ENCODE data around the gene NAP1L1.

The NAP1L1 gene

GRCh38 chr12:76083246-76083903 is 1.1 kb downstream of the NAP1L1 start:
- DNase-seq = peak in 1 of 2 donors; percentile 52

GRCh38 chr12:76081909-76082308 is 2.6 kb downstream of the NAP1L1 start:
- DNase-seq = no peak

DNA sequence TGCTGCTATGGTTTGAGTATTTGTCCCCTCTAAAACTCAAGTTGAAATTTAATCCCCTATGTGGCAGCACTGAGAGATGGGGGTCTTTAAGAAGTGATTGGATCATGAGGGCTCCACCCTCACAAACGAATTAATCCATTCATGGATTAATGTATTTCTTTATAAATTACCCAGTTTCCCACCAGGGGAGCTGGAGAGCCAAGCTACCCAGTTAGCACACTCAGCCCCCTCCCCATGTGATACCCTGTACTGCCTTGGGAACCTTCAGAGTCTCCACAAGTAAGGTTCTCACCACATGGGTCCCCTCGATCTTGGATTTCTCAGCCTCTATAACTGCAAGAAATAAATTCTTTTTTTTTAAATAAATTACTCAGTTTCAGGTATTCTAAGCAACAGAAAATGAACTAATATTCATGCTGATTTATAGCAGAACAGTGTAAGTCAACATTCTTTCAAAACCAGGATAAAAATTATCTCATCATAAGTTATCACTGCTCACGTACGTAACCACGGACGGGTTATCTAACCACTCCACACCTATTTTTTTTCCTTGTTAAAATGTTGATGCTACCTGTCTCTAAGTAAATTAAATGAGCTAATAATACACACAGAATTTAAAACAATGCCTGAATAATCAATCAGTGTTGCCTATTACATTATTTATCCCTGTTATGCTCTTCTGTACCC is 3.6 kb downstream of the NAP1L1 start:
- no peak for DNase-seq

GRCh38 chr12:76080017-76080728 is 4.3 kb downstream of the NAP1L1 start:
- no peak for DNase-seq

- no peak for DNase-seq
Measured at GRCh38 chr12:76078748-76079147, 5.7 kb downstream of the NAP1L1 start.

- no peak for DNase-seq
Measured at GRCh38 chr12:76075448-76075847, 9.0 kb downstream of the NAP1L1 start.

GRCh38 chr12:76074701-76075336 is 9.7 kb downstream of the NAP1L1 start:
- DNase-seq = no peak

DNA sequence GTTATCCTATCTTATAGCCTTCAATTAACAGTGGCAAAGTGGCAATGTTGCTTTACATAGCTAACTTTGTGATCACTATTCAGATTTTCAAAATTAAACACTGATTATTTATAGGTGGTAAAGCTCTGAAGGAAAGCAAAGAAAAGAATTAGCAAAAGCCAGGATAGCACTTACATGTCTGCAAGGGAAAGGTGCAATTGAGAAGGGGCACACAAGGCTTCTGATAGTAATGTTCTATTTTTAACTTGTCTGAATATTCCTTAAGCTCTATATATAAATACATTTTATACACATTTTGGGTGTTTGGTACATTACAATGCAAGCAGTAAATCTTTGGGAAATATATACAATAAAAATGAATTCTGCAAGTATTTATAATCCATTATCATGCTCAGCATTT is 10.9 kb downstream of the NAP1L1 start:
- DNase-seq = no peak

- no peak for DNase-seq
Measured at GRCh38 chr12:76072568-76072967, 11.9 kb downstream of the NAP1L1 start.

DNA sequence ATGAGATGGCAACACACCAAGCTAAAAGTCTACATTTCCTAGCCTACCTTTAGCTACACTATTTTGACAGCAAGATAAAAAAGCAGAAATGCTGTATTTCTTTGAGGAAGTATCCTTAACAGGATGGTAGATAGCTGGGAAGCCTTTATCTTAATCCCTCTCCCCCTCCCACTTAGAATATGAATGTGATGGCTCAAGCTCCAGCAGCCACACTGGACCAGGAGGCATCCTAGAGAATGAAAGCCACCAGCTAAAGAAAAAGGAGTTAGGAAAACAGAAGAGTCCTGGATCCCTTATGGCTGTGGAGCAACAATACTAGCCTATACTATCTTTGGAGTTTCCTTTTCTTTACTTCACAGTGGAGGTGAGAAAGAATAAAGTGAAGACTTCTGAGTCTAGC is 15.1 kb downstream of the NAP1L1 start:
- DNase-seq = no peak

DNA sequence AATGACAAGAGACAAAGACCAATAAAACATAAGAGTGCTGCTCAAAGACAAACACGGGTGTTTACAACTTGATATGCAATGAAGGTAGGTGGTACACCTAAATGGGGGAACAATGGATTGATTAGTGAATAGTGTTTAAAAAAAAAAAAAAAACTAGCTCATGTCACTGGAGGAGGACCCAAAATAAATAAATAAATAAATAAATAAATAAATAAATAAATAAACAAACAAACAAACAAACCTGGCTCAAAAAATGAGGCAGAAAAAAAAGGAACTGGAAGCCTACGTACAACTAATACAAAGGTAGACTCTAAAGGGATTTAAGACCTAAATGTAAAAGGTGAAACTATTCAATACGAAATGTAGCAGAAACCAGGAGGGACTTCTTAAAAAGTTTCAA is 18.6 kb downstream of the NAP1L1 start:
- no peak for DNase-seq

DNA sequence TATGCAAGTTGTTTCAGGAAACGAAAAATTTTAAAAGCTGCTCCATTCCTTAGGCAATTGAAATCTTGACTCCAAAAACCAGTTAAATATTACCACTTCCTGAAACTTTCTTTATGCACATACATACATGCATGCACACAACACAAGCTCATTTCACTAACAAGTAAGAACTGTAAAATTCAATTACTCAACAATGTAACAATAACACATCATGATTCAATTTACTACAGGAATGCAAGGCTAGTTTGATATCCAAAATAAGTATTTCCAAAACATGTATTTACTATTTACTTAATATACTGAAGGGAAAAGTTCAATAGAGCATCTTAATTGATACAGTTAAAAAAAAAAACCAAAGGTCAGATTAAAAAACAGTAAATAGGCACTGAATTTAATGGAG is 19.6 kb downstream of the NAP1L1 start:
- DNase-seq = no peak

DNA sequence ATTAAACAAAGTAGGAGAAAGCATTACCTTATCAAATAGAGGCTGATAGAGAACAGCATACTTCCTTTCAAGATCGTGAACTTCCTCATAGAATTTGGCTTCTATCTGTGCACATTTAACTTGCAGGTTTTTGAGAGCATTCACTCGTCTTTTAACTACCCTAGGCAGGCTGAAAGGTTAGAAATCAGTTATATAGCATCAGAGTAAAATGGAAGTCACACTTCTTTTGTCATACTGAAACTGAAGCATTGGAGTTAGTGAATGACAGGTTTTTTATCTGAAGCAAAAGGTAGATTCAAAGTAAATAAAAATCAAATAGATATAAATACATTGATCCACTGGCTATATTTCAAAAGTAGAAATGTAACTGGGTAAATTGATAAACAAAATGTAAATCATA is 24.4 kb downstream of the NAP1L1 start:
- no peak for DNase-seq

DNA sequence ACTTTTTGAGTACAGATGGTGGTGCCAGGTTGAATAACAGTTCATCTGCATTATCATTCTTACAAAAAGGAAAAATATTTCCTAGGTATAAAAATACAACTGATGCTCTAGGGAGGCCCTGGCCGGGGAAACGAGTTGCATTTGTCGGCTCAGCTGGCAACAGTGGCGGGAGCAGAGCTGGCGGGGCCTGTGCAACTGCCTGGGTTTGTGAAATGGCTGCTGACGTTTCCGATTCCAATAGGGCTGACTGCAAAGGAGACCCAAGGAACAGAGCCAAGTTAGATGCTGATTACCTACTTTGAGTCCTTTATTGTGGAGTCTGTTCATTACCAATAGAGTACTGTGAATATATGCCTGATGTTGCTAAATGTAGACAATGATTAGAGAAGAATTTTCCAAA is 27.2 kb downstream of the NAP1L1 start:
- peak in 1 of 2 donors; percentile 8 for DNase-seq

GRCh38 chr12:76055393-76055792 is 29.1 kb downstream of the NAP1L1 start:
- DNase-seq = no peak

GRCh38 chr12:76049575-76050251 is 34.8 kb downstream of the NAP1L1 start:
- no peak for DNase-seq

DNA sequence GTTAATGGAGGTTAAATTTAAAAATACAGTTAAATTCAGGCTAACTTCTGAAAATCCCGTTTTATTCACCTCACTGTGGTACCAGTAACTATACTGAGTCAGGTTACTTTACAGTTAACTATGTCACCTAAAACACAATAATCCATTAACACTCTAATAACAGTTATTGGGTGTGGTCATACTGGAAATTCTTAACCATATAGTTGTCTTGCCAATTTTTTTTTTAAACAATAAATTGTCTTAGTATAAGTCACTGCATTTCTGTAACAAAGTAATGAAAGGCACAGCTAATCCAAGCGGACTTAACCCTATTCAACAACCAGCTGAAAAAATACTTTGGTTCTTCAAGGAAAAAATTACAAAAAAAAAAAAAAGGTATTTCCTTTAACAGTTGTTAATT is 36.7 kb downstream of the NAP1L1 start:
- no peak for DNase-seq

GRCh38 chr12:76047060-76047459 is 37.4 kb downstream of the NAP1L1 start:
- no peak for DNase-seq

DNA sequence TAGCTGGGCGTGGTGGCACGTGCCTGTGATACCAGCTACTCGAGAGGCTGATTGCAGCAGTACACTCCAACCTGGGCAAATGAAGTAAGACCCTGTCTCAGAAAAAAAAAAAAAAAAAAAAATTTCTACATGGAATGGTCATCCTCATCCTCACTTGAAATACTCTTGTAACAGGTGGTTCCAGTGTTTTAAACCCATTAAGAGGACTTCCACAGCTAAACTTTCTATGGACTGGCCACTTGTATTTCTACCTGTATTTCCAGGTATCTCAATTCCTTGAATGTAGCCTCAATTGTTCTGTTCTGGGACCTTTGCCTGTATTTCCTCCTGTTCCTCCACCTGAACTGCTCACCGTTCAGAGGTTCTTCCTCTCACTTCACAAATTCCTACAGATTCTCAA is 41.1 kb downstream of the NAP1L1 start:
- no peak for DNase-seq

DNA sequence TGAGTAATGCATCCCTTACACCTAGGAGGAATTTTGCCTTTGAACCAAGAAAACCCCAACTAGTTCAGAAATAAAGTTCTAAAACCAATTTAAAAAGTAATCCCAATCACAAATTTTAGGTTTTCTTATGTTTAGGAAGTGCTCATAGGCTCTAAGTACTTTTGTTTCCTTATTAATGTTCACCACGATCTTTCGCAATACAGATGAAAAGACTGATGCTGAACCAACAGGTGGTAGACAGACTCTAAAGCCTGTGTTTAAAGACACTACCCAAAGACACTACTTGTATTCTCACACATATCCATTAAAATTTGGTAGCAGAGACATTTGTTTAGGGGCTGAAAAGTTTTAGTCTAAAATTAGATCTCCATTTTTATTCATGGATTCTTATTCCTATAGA is 42.3 kb downstream of the NAP1L1 start:
- no peak for DNase-seq

DNA sequence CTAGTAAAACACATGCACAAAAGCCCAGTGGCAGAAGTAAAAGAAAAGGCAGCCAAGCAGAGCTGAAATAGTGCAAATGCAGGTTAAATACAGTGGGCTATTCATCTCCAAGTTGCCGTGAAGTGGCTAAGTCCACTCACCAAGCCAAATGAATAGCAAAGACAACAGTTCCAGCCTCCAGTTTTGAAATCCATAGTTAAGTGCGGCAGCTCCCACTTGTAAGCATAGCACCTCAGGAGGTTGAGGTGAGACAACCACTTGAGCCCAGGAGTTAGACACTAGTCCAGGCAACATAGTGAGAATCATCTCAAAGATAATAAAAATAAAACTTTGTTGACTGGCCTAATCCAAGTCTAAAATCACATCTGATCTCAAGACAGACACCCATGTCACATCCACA is 43.1 kb downstream of the NAP1L1 start:
- no peak for DNase-seq

- DNase-seq = no peak
Measured at GRCh38 chr12:76040461-76040860, 44.0 kb downstream of the NAP1L1 start.

GRCh38 chr12:76038176-76038575 is 46.3 kb downstream of the NAP1L1 start:
- DNase-seq = no peak
